HFFc6 (cell line): ENCODE results near the gene WARS2. TPM values are rescaled to one million over a fixed set of nuclear protein-coding genes. Genes with fewer than 3 reads are reported as not detected.
A peak's percentile ranks its signal among the peaks of the same experiment; 100 is the strongest.

Source experiments
- DNase-seq: peaks from one replicate; pipeline ENCODE4 v3.0.0-alpha.2; 2018
- H3K27ac Mint-ChIP-seq: 2 replicates; pipeline ENCODE4 v1.8.0; 2020; ENCODE audit warnings: mild to moderate bottlenecking, mixed read lengths
- H3K27me3 Mint-ChIP-seq: 2 replicates; pipeline ENCODE4 v1.8.0; 2021; ENCODE audit warnings: mild to moderate bottlenecking, moderate library complexity, mixed read lengths; ENCODE audit not compliant: insufficient read depth
- H3K36me3 Mint-ChIP-seq: 2 replicates; pipeline ENCODE4 v1.8.0; 2021; ENCODE audit warnings: low read depth, mixed read lengths
- H3K4me1 Mint-ChIP-seq: 2 replicates; pipeline ENCODE4 v1.8.0; 2020; ENCODE audit warnings: low read depth, mixed read lengths
- H3K4me3 Mint-ChIP-seq: 2 replicates; pipeline ENCODE4 v1.8.0; 2020; ENCODE audit warnings: mild to moderate bottlenecking, moderate library complexity, mixed read lengths
- H3K9me3 Mint-ChIP-seq: 2 replicates; pipeline ENCODE4 v1.8.0; 2020; ENCODE audit warnings: mild to moderate bottlenecking, mixed read lengths
- CTCF ChIP-seq: fragments of 200-600 bp; sonication (generic); IDR thresholded peaks from 2 replicates; pipeline ENCODE4 v1.5.0; 2021; ENCODE audit warnings: antibody characterized with exemption, mild to moderate bottlenecking
- total RNA-seq, 6 experiments: library from RNA; stranded (reverse); fragmentation: NEBNext Ultra II Directional; extraction: Animal tissue kit (Norgen Biotek cat#: 25700); gene quantifications; 2 replicates in 1 of 6; 3 replicates in 5 of 6; pipeline ENCODE4 v1.2.3, GENCODE V29; 2021

The WARS2 gene
- total RNA-seq, 6 experiments from 2014 or later, result 10.5 to 14.8 (median 12.9) TPM

GRCh38 chr1:119099775-119100174, 40.7 kb downstream of the WARS2 start:
- no peak overlapping the region for H3K27ac Mint-ChIP-seq
- no peaks in the 10 kb centered on the region for H3K9me3 Mint-ChIP-seq
- no peaks in the 10 kb centered on the region for H3K36me3 Mint-ChIP-seq
- no peak for TF ChIP-seq CTCF
- no peaks in the 10 kb centered on the region; the same call in 1 of the 2 replicates for H3K27me3 Mint-ChIP-seq
- H3K4me3 Mint-ChIP-seq, result no peak overlapping the region
- H3K4me1 Mint-ChIP-seq, result peaks cover 39% of the 10 kb centered on the region
- no peak for DNase-seq

DNA sequence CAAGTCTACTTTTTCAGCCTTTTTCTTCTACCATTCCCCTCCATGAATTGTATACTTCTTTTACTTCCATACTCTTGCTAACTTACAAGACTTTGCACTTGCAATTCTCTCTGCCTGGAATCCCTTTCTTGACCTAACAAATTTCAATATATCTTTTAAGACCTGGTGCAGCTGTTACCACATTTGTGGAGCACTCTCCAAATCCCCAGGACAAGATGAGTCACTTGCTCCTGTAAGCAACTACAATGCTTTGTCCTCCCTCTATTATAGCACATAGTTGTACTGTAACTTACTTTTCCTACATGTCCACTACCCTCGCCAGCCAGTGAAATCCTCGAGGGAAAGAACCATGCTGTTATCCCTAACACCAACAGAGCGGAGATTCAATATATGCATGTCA, 43.1 kb downstream of the WARS2 start:
- H3K9me3 Mint-ChIP-seq, result no peaks in the 10 kb centered on the region
- H3K4me3 Mint-ChIP-seq, result no peak overlapping the region
- no peak for DNase-seq
- H3K27ac Mint-ChIP-seq, result no peak overlapping the region
- no peaks in the 10 kb centered on the region for H3K36me3 Mint-ChIP-seq
- H3K4me1 Mint-ChIP-seq, result peaks cover 46% of the 10 kb centered on the region
- no peak for TF ChIP-seq CTCF
- H3K27me3 Mint-ChIP-seq, result no peaks in the 10 kb centered on the region; the same call in 1 of the 2 replicates

DNA sequence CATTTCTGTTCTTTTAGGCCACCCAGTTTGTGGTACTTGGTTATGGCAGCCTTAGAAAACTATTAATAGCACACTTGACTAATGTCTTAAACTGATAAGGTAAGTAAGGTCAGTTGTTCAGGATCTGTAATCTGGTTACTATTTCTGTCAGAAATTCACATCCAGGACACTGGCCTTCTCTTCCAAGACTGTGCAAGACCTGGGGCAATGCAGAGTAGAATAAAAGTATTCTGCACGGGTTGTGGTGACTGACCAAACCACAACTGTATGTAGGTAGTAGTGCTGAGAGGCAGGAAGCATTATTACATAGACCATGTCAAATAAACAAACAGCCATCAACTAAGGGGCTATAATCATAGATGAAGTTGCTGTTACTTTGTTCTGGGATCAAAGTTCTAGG, 46.7 kb downstream of the WARS2 start:
- Mint-ChIP-seq H3K4me3 (no peak overlapping the region), H3K9me3 (no peaks in the 10 kb centered on the region), H3K27ac (no peak overlapping the region), H3K27me3 (no peaks in the 10 kb centered on the region), H3K36me3 (0 out of 2 replicates have a peak, but pooled peaks cover 4% of the 10 kb centered on the region), H3K4me1 (peaks cover 18% of the 10 kb centered on the region)
- DNase-seq, result peak; percentile 41
- TF ChIP-seq CTCF, result no peak

GRCh38 chr1:119091618-119092017, 48.8 kb downstream of the WARS2 start:
- no peaks in the 10 kb centered on the region for H3K9me3 Mint-ChIP-seq
- no peak for TF ChIP-seq CTCF
- no peak for DNase-seq
- peaks cover 2% of the 10 kb centered on the region; the same call in 1 of the 2 replicates for H3K27me3 Mint-ChIP-seq
- H3K4me3 Mint-ChIP-seq, result no peak overlapping the region
- peaks cover 11% of the 10 kb centered on the region for H3K4me1 Mint-ChIP-seq
- H3K36me3 Mint-ChIP-seq, result 0 out of 2 replicates have a peak, but pooled peaks cover 4% of the 10 kb centered on the region
- H3K27ac Mint-ChIP-seq, result no peak overlapping the region

DNA sequence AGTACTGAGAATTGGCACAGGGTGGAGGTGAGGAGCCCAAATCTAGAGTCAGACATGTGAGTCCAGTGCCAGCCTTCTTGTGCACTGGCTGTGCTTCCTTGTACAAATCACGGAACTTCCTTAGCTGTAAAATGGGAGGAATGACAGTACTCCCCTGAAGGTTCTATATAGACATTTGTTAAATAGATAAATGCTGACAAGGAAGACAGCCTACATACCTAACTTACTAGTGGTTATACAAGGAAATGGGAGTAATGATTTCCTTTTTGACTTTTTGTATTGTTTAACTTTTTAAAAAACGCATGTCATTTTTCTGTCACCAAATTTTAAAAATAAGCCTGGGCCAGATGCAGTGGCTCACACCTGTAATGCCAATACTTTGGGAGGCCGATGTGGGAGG, 50.2 kb downstream of the WARS2 start:
- peaks cover 11% of the 10 kb centered on the region for H3K4me1 Mint-ChIP-seq
- no peak for DNase-seq
- H3K4me3 Mint-ChIP-seq, result no peak overlapping the region
- no peak overlapping the region for H3K27ac Mint-ChIP-seq
- H3K9me3 Mint-ChIP-seq, result no peaks in the 10 kb centered on the region
- peaks cover 2% of the 10 kb centered on the region; the same call in 1 of the 2 replicates for H3K27me3 Mint-ChIP-seq
- TF ChIP-seq CTCF, result no peak
- H3K36me3 Mint-ChIP-seq, result 0 out of 2 replicates have a peak, but pooled peaks cover 4% of the 10 kb centered on the region

DNA sequence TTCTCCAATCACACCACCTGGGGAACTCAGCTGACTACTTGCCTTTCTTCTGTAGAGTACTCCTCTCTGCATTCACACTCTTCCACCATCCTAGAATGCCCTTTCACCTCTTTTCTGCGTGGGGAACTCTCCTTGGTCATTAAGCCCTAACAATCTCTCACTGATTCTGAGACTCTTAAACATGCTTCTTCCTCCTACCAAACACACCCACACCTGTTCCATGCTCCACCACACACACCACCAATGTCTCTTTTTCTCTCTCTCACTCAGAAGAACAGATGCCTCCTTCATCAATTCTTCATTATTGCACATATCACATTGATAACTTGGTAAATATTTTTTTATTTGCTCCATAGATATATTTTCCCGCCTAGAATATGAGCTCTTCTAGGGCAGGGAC, 53.6 kb downstream of the WARS2 start:
- Mint-ChIP-seq H3K4me3 (no peak overlapping the region), H3K27ac (no peak overlapping the region), H3K4me1 (peaks cover 10% of the 10 kb centered on the region), H3K9me3 (no peaks in the 10 kb centered on the region), H3K27me3 (peaks cover 5% of the 10 kb centered on the region; the same call in 1 of the 2 replicates), H3K36me3 (0 out of 2 replicates have a peak, but pooled peaks cover 4% of the 10 kb centered on the region)
- no peak for TF ChIP-seq CTCF
- no peak for DNase-seq
